ENCODE measurements around the gene CNTNAP2.

The CNTNAP2 gene

DNA sequence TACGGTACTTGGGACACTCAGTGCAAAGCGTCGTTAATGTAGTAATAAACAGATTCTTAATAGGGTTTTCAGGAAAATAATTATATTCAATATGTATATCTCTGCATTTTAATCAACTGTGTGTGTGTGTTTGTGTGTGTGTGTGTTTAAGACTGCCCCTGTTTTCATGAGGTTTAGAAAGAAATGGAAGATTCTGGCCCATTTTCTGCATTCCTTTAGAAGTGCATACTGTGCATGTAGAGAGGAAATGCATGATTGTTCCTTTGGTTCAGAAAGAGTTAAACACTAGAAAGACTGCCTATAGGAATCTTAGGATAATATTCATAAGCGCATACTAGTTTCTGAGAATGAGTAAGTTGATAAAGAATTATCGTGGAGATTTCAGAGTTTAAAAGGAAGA is 975 bp downstream of the CNTNAP2 start:
- DNase-seq (ENCODE audit: low read depth, low spot score), result no peak
- H3K4me3 ChIP-seq (ENCODE audit: low read depth, low read length), result no peak overlapping the region
- in situ Hi-C loops (cut with HindIII; ENCODE audit: low sequenced_read_pairs), result no loop called here
- TF ChIP-seq, protein P1, sequence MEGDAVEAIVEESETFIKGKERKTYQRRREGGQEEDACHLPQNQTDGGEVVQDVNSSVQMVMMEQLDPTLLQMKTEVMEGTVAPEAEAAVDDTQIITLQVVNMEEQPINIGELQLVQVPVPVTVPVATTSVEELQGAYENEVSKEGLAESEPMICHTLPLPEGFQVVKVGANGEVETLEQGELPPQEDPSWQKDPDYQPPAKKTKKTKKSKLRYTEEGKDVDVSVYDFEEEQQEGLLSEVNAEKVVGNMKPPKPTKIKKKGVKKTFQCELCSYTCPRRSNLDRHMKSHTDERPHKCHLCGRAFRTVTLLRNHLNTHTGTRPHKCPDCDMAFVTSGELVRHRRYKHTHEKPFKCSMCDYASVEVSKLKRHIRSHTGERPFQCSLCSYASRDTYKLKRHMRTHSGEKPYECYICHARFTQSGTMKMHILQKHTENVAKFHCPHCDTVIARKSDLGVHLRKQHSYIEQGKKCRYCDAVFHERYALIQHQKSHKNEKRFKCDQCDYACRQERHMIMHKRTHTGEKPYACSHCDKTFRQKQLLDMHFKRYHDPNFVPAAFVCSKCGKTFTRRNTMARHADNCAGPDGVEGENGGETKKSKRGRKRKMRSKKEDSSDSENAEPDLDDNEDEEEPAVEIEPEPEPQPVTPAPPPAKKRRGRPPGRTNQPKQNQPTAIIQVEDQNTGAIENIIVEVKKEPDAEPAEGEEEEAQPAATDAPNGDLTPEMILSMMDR (IDR thresholded peaks at IDR 0.05; ENCODE audit: low read depth, low read length), result no peak

DNA sequence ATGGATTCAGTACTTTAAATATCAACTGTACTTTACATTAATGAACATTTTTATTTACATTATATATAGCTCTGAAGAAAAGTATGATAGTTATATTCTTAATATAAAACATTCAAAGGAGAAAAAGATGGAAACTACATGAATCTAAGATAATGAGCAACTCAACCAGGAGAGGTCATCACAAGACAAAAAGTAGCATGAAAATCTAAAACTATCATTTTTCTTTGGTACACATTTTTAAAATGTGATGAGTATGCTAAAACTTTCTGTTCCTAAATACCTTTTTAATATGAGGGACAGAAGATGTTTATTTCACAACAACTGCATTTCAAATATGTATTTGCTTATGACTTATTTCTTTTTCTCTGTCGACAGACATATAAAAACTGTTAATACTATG is 2.4 kb downstream of the CNTNAP2 start:
- DNase-seq (ENCODE audit: low read depth, low spot score), result no peak
- no peak overlapping the region for H3K4me3 ChIP-seq (ENCODE audit: low read depth, low read length)
- TF ChIP-seq, protein P1 (IDR thresholded peaks at IDR 0.05; ENCODE audit: low read depth, low read length), result no peak
- in situ Hi-C loops (cut with HindIII; ENCODE audit: low sequenced_read_pairs), result no loop called here

DNA sequence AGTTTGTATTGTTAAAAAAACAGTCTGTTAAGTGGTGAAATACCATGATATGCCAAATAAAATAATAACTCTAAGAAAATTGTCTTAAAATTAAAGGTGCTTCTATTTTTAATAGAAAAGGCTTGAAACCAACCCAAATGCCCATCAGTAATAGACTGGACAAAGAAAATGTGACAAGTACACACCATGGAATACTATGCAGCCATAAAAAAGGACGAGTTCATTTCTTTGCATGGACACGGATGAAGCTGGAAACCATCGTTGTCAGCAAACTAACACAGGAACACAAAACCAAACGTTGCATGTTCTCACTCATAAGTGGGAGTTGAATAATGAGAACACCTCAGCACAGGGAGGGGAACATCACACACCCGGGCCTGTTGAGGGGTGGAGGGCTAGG is 7.1 kb downstream of the CNTNAP2 start:
- TF ChIP-seq, protein P1 (IDR thresholded peaks at IDR 0.05; ENCODE audit: low read depth, low read length), result no peak
- H3K4me3 ChIP-seq (ENCODE audit: low read depth, low read length), result no peak overlapping the region
- in situ Hi-C loops (cut with HindIII; ENCODE audit: low sequenced_read_pairs), result no loop called here
- DNase-seq (ENCODE audit: low read depth, low spot score), result no peak

DNA sequence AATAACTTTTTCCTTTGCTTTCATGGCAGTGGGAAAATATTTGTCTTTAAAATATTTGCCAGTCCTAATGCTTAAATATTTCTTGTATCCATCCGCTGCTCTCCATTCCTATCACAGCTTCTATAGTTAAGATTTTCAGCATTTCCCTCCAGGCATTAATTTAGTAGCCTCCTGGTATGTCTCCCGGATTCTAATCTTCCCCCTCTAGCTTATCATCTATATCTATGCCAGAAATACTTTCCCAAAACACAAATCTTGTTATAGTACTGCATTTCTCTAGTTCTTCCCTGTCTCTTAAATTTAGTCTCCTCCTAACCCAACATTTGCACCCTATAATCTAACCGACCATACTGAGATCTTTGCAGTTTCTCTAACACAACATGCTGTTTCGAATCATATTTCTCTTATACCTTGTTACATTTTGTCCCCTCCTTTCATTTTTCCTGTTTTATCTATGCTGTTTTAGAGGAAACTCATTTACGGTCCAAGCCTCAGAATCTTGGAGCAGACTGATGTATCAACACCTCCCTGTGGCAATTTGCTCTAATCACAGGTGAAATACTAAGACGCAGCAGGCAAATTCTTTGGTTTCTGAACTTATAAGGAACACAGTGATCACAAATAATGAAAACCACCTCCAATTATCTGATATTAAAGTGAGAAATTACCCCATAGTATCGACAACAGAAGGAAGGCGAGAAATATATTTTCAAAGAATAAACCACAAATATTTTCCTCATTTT is 10.3 kb downstream of the CNTNAP2 start:
- H3K4me3 ChIP-seq (ENCODE audit: low read depth, low read length), result no peak overlapping the region
- TF ChIP-seq, protein P1 (IDR thresholded peaks at IDR 0.05; ENCODE audit: low read depth, low read length), result no peak
- no peak for DNase-seq (ENCODE audit: low read depth, low spot score)
- in situ Hi-C loops (cut with HindIII; ENCODE audit: low sequenced_read_pairs), result no loop called here

DNA sequence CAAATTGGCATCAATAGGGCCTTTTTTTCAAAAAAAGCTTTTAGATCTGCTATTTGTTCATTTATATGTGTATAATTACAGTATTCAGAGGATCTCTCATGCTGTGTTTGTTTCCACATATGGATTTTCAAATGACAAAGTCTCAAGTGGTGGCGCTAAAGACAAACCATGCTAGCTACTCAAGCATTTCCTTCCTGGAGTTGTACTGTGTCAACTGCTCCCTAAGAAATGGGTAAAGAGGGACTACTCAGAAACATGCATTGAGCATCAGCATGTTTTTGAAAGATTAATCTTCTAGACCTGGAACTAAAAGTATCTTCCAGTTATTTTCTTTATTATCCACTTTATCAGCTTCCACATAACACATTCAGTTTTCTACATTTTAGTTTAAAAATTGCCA is 12.7 kb downstream of the CNTNAP2 start:
- in situ Hi-C loops (cut with HindIII; ENCODE audit: low sequenced_read_pairs), result no loop called here
- no peak overlapping the region for H3K4me3 ChIP-seq (ENCODE audit: low read depth, low read length)
- TF ChIP-seq, protein P1 (IDR thresholded peaks at IDR 0.05; ENCODE audit: low read depth, low read length), result no peak
- DNase-seq (ENCODE audit: low read depth, low spot score), result no peak

DNA sequence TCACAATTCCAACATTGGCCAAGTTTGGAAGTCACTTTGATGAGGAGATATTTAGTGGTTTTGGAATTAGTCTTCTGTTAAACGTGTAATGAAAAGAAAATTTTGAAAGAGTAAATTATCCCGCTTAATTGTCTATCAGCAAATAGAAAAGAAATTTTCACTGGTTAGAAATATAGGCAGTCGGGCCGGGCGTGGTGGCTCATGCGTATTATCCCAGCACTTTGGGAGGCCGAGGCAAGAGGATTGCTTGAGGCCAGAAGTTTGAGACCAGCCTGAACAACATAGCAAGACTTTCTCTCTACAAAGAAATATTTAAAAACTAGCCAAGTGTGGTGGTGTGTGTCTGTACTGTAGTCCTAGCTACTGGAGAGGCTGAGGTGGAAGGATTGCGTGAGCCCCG is 13.4 kb downstream of the CNTNAP2 start:
- in situ Hi-C loops (cut with HindIII; ENCODE audit: low sequenced_read_pairs), result no loop called here
- TF ChIP-seq, protein P1 (IDR thresholded peaks at IDR 0.05; ENCODE audit: low read depth, low read length), result no peak
- H3K4me3 ChIP-seq (ENCODE audit: low read depth, low read length), result no peak overlapping the region
- no peak for DNase-seq (ENCODE audit: low read depth, low spot score)

Data from astrocyte of the spinal cord (primary cell).